HG02973 (cell line): ENCODE data around the gene ZKSCAN1.
A peak's percentile ranks its signal among the peaks of the same experiment; 100 is the strongest.
"Not testable (repeated sequence)": the region's sequence is repeated elsewhere in the genome, so short reads cannot be mapped to it uniquely, and the experiment has no call there.

Experiments used
- ATAC-seq: cut with Tn5 transposase; IDR thresholded peaks from one replicate; pipeline ENCODE4 v1.9.1; 2021; ENCODE audit warnings: moderate library complexity; ENCODE audit not compliant: unreplicated experiment

ZKSCAN1 gene

GRCh38 chr7:100015232-100016214, at the start of gene ZKSCAN1:
TSS of gene ZKSCAN1 (plus strand) at chr7:100015596. CDS start at chr7:100023507, 7,911 bp downstream.
- ATAC-seq, result peak; percentile 90

- ATAC-seq, result no peak
Observed at GRCh38 chr7:99969298-99969697, 46.1 kb upstream of the ZKSCAN1 start.

GRCh38 chr7:99969813-99970212, 45.6 kb upstream of the ZKSCAN1 start:
- ATAC-seq, result not testable (repeated sequence)

- no peak for ATAC-seq
Observed at GRCh38 chr7:99971242-99971641, 44.2 kb upstream of the ZKSCAN1 start.

GRCh38 chr7:99973817-99974216, 41.6 kb upstream of the ZKSCAN1 start:
- ATAC-seq, result not testable (repeated sequence)

- ATAC-seq, result no peak
Observed at GRCh38 chr7:99974681-99975080, 40.7 kb upstream of the ZKSCAN1 start.

- no peak for ATAC-seq
Observed at GRCh38 chr7:99975782-99976521, 39.4 kb upstream of the ZKSCAN1 start, which contains the start of gene AZGP1. TSS of gene AZGP1 (minus strand) at chr7:99976031. CDS start at chr7:99976020, 11 bp downstream.

GRCh38 chr7:99976626-99977025, 38.8 kb upstream of the ZKSCAN1 start:
- ATAC-seq, result no peak

GRCh38 chr7:99979814-99980225, 35.6 kb upstream of the ZKSCAN1 start:
- not testable (repeated sequence) for ATAC-seq

- not testable (repeated sequence) for ATAC-seq
Observed at GRCh38 chr7:99980448-99980872, 34.9 kb upstream of the ZKSCAN1 start.

- not testable (repeated sequence) for ATAC-seq
Observed at GRCh38 chr7:99981066-99981465, 34.3 kb upstream of the ZKSCAN1 start.

GRCh38 chr7:99984593-99984992, 30.8 kb upstream of the ZKSCAN1 start:
- no peak for ATAC-seq

GRCh38 chr7:99987306-99987705, 28.1 kb upstream of the ZKSCAN1 start:
- not testable (repeated sequence) for ATAC-seq

- ATAC-seq, result no peak
Observed at GRCh38 chr7:99987846-99988245, 27.6 kb upstream of the ZKSCAN1 start.

- ATAC-seq, result no peak
Observed at GRCh38 chr7:99990460-99990852, 24.9 kb upstream of the ZKSCAN1 start.

- ATAC-seq, result not testable (repeated sequence)
Observed at GRCh38 chr7:99991543-99991942, 23.9 kb upstream of the ZKSCAN1 start.

- ATAC-seq, result no peak
Observed at GRCh38 chr7:99992330-99993038, 22.9 kb upstream of the ZKSCAN1 start.

- no peak for ATAC-seq
Observed at GRCh38 chr7:99994819-99995218, 20.6 kb upstream of the ZKSCAN1 start.

- ATAC-seq, result no peak
Observed at GRCh38 chr7:99996755-99997544, 18.4 kb upstream of the ZKSCAN1 start.

GRCh38 chr7:99997545-99998137, 17.8 kb upstream of the ZKSCAN1 start:
- ATAC-seq, result no peak
